Measurements from ENCODE around the gene MYCBP.

MYCBP gene

DNA sequence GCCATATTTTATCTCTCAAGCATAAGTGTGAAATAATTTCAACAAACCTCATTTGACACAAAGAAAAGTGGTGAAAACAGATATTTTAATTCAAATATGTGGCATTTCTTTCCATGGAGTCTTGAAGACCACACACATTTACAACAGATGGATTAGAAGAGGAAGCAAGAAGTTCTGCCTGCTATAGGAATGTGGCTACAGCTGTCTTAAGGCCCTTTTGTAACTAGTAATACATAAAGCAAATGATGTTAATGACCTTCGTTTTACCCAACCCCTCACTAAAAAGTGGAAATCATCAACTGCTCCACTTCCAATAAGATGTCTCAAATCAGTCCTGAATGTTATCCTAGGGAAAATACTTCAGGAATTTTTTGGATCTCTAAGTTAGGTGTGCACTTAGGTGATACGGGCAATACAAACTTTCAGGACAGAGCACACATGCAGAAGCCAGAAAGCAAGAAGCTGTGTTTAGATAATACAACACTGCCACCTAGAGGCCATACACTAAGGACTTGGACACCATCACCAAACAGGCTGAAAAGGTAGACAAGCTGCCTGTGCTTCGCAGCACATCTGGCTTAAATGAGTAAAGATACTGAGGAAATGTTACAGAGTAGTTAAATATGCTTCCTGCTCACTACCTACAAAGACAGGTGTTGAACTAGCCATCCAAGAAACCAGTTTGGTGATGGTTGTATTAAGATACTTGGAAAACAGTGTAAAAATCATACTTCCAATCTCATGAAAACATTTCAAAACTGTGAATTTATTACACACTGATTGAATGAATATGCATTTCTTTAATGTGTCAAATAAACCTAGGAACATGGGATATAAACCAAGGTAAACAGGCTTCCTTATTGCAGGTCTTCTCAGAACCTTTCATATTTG lies 38.0 kb downstream of the MYCBP start:
- peak; percentile 99 for ATAC-seq
- TF ChIP-seq GLIS3 (CRISPR knock-in tag; IDR thresholded peaks at IDR 0.05) (no peak), OSR1 (CRISPR knock-in tag; IDR thresholded peaks at IDR 0.05) (no peak), ZFP30 (CRISPR knock-in tag; IDR thresholded peaks at IDR 0.05) (no peak), CSDC2 (CRISPR knock-in tag; IDR thresholded peaks at IDR 0.05) (no peak), TCF4 (CRISPR knock-in tag; IDR thresholded peaks at IDR 0.05; ENCODE audit: borderline replicate concordance) (no peak), ISL1 (CRISPR knock-in tag; IDR thresholded peaks at IDR 0.05) (no peak), ZNF8 (CRISPR knock-in tag; IDR thresholded peaks at IDR 0.05) (no peak), RARB (CRISPR knock-in tag; IDR thresholded peaks at IDR 0.05) (no peak), PPARA (CRISPR knock-in tag; IDR thresholded peaks at IDR 0.05; ENCODE audit: borderline replicate concordance) (no peak), SNAI2 (CRISPR knock-in tag; IDR thresholded peaks at IDR 0.05) (no peak), ZC3H10 (CRISPR knock-in tag; IDR thresholded peaks at IDR 0.05) (no peak)
- TF ChIP-seq, protein P1, sequence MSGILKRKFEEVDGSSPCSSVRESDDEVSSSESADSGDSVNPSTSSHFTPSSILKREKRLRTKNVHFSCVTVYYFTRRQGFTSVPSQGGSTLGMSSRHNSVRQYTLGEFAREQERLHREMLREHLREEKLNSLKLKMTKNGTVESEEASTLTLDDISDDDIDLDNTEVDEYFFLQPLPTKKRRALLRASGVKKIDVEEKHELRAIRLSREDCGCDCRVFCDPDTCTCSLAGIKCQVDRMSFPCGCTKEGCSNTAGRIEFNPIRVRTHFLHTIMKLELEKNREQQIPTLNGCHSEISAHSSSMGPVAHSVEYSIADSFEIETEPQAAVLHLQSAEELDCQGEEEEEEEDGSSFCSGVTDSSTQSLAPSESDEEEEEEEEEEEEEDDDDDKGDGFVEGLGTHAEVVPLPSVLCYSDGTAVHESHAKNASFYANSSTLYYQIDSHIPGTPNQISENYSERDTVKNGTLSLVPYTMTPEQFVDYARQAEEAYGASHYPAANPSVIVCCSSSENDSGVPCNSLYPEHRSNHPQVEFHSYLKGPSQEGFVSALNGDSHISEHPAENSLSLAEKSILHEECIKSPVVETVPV (CRISPR knock-in tag; IDR thresholded peaks at IDR 0.05) = no peak
- TF ChIP-seq, protein P2, sequence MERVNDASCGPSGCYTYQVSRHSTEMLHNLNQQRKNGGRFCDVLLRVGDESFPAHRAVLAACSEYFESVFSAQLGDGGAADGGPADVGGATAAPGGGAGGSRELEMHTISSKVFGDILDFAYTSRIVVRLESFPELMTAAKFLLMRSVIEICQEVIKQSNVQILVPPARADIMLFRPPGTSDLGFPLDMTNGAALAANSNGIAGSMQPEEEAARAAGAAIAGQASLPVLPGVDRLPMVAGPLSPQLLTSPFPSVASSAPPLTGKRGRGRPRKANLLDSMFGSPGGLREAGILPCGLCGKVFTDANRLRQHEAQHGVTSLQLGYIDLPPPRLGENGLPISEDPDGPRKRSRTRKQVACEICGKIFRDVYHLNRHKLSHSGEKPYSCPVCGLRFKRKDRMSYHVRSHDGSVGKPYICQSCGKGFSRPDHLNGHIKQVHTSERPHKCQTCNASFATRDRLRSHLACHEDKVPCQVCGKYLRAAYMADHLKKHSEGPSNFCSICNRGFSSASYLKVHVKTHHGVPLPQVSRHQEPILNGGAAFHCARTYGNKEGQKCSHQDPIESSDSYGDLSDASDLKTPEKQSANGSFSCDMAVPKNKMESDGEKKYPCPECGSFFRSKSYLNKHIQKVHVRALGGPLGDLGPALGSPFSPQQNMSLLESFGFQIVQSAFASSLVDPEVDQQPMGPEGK (CRISPR knock-in tag; IDR thresholded peaks at IDR 0.05; ENCODE audit: borderline replicate concordance) = no peak

DNA sequence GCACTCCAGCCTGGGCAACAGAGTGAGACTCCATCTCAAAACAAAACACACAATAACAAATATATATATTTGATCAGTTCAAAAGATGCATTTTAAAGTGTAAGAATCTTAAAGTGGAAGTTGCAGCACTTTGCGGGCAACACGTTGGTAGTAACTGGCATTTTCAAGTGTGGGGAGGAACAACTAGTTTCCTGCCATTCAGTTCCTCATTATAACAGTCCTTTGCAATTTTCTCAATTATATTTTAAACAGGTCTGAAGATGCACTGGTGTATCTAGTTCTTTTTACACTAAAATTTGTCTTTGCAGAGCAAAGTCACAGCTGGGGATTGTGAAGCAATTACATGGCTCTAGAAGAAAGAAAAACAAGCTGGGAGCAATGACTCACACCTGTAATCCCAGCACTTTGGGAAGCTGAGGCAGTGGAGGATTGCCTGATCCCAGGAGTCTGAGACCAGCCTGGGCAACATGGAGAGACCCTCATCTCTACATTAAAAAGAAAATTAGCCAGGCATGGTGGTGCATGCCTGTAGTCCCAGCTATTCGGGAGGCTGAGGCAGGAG lies 38.8 kb downstream of the MYCBP start:
- ATAC-seq = no peak
- TF ChIP-seq OSR1 (CRISPR knock-in tag; IDR thresholded peaks at IDR 0.05) (no peak), CSDC2 (CRISPR knock-in tag; IDR thresholded peaks at IDR 0.05) (no peak)

DNA sequence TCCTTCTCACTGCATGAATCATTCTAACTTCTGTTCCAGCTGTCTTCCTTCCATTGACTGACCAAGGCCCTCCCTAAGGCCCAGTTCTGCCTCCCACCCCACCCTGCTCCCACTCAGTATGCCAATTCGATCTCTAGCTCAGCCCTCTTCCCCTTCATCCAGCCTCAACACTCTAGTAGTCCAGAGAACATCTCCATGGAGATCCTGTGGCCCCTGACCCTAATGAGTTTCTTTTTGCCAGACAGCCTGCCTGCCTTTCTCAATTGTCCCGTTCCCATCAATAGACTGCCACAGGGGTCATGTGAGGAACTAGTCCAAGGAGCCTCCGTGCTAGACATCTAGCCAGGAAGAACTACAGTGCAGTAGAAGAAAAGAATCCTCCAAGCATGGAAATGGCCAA lies 40.0 kb downstream of the MYCBP start:
- TF ChIP-seq, protein P3, sequence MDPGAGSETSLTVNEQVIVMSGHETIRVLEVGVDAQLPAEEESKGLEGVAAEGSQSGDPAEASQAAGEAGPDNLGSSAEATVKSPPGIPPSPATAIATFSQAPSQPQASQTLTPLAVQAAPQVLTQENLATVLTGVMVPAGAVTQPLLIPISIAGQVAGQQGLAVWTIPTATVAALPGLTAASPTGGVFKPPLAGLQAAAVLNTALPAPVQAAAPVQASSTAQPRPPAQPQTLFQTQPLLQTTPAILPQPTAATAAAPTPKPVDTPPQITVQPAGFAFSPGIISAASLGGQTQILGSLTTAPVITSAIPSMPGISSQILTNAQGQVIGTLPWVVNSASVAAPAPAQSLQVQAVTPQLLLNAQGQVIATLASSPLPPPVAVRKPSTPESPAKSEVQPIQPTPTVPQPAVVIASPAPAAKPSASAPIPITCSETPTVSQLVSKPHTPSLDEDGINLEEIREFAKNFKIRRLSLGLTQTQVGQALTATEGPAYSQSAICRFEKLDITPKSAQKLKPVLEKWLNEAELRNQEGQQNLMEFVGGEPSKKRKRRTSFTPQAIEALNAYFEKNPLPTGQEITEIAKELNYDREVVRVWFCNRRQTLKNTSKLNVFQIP (CRISPR knock-in tag; IDR thresholded peaks at IDR 0.05; ENCODE audit: borderline replicate concordance, low read depth) = no peak
- TF ChIP-seq, protein P4, sequence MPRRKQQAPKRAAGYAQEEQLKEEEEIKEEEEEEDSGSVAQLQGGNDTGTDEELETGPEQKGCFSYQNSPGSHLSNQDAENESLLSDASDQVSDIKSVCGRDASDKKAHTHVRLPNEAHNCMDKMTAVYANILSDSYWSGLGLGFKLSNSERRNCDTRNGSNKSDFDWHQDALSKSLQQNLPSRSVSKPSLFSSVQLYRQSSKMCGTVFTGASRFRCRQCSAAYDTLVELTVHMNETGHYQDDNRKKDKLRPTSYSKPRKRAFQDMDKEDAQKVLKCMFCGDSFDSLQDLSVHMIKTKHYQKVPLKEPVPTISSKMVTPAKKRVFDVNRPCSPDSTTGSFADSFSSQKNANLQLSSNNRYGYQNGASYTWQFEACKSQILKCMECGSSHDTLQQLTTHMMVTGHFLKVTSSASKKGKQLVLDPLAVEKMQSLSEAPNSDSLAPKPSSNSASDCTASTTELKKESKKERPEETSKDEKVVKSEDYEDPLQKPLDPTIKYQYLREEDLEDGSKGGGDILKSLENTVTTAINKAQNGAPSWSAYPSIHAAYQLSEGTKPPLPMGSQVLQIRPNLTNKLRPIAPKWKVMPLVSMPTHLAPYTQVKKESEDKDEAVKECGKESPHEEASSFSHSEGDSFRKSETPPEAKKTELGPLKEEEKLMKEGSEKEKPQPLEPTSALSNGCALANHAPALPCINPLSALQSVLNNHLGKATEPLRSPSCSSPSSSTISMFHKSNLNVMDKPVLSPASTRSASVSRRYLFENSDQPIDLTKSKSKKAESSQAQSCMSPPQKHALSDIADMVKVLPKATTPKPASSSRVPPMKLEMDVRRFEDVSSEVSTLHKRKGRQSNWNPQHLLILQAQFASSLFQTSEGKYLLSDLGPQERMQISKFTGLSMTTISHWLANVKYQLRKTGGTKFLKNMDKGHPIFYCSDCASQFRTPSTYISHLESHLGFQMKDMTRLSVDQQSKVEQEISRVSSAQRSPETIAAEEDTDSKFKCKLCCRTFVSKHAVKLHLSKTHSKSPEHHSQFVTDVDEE (CRISPR knock-in tag; IDR thresholded peaks at IDR 0.05) = no peak
- TF ChIP-seq BACH2 (CRISPR knock-in tag; IDR thresholded peaks at IDR 0.05; ENCODE audit: borderline replicate concordance) (no peak), ZFP30 (CRISPR knock-in tag; IDR thresholded peaks at IDR 0.05) (no peak), ZNF70 (CRISPR knock-in tag; IDR thresholded peaks at IDR 0.05) (no peak), RARB (CRISPR knock-in tag; IDR thresholded peaks at IDR 0.05) (no peak), PPARA (CRISPR knock-in tag; IDR thresholded peaks at IDR 0.05; ENCODE audit: borderline replicate concordance) (no peak), OSR1 (CRISPR knock-in tag; IDR thresholded peaks at IDR 0.05) (no peak), ZC3H10 (CRISPR knock-in tag; IDR thresholded peaks at IDR 0.05) (no peak), GLIS3 (CRISPR knock-in tag; IDR thresholded peaks at IDR 0.05) (no peak), ARNTL (CRISPR knock-in tag; IDR thresholded peaks at IDR 0.05; ENCODE audit: borderline replicate concordance, low read depth) (no peak), ZFP3 (CRISPR knock-in tag; IDR thresholded peaks at IDR 0.05) (no peak)
- TF ChIP-seq, protein P2 (CRISPR knock-in tag; IDR thresholded peaks at IDR 0.05; ENCODE audit: borderline replicate concordance) = no peak
- TF ChIP-seq, protein P5, sequence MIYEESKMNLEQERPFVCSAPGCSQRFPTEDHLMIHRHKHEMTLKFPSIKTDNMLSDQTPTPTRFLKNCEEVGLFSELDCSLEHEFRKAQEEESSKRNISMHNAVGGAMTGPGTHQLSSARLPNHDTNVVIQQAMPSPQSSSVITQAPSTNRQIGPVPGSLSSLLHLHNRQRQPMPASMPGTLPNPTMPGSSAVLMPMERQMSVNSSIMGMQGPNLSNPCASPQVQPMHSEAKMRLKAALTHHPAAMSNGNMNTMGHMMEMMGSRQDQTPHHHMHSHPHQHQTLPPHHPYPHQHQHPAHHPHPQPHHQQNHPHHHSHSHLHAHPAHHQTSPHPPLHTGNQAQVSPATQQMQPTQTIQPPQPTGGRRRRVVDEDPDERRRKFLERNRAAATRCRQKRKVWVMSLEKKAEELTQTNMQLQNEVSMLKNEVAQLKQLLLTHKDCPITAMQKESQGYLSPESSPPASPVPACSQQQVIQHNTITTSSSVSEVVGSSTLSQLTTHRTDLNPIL (CRISPR knock-in tag; IDR thresholded peaks at IDR 0.05; ENCODE audit: low read depth) = no peak

More for the DNA sequence above, 40.0 kb downstream of the MYCBP start:
- ATAC-seq = no peak
